ENCODE results near the gene MSRB2.

The MSRB2 gene

DNA sequence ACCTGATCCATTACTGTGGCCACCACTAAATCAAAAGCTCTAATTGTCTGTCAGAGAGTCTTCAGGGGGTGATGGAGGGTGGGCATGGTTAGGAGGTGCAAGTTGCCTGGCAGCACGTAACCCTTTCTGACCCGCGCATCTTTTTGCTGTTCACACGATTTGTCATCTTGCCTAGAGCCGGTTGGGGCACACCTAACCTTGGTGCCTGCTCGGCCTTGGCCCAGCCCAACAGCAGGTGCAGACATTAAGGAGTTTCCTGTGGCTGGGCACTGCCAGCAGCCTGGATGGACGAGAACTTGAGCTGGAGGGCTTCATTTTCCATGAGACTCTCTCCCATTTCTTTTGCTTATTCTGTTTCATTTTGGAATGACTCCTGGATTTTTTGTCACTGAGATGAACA lies 55.7 kb downstream of the MSRB2 start:
- intact Hi-C loops (cut with DNase I) = no loop called here
- no peak for DNase-seq

GRCh38 chr10:23155169-23155568 lies 59.8 kb downstream of the MSRB2 start:
- intact Hi-C loops (cut with DNase I) = loop anchor here (5.0 kb wide), 1 partner anchor 137 kb away; no protein-coding TSS in a partner anchor
- DNase-seq = peak in 2 of 42 donors; percentile 9 to 24

GRCh38 chr10:23156447-23157150 lies 61.2 kb downstream of the MSRB2 start:
- intact Hi-C loops (cut with DNase I) = loop anchor here (5.0 kb wide), 1 partner anchor 136 kb away; no protein-coding TSS in a partner anchor
- DNase-seq = no peak

DNA sequence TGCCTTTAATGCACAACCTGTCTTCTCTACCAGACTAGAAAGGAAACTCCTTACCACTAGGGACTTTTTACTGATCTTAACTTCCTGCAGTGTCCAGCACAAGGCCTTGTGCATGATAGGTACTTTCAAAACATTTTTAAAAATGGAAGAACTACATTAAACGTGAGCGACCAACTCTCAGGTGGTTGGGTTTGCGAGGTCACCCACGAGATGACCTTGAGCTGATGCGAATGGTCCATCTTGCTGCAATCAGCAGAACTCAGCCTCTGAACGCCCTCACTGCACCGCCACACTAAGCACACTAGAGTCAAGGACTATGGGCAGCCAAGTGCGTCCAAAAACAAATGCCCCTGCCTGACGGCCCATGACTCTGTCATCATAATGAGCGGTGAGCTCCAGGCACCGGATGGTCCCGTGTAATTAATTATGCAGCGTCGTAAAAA lies 61.9 kb downstream of the MSRB2 start:
- intact Hi-C loops (cut with DNase I) = loop anchor here (5.0 kb wide), 1 partner anchor 135 kb away; no protein-coding TSS in a partner anchor
- no peak for DNase-seq

GRCh38 chr10:23157691-23158369 lies 62.5 kb downstream of the MSRB2 start:
- intact Hi-C loops (cut with DNase I) = loop anchor here (5.0 kb wide), 1 partner anchor 134 kb away; no protein-coding TSS in a partner anchor
- peak in 10 of 42 donors; percentile 10 to 51 (median 33) for DNase-seq

- DNase-seq = peak in 41 of 42 donors; percentile 9 to 87 (median 65)
- intact Hi-C loops (cut with DNase I) = loop anchor here (5.0 kb wide), 1 partner anchor 134 kb away; no protein-coding TSS in a partner anchor
Observed at GRCh38 chr10:23158370-23158769, 63.0 kb downstream of the MSRB2 start.

DNA sequence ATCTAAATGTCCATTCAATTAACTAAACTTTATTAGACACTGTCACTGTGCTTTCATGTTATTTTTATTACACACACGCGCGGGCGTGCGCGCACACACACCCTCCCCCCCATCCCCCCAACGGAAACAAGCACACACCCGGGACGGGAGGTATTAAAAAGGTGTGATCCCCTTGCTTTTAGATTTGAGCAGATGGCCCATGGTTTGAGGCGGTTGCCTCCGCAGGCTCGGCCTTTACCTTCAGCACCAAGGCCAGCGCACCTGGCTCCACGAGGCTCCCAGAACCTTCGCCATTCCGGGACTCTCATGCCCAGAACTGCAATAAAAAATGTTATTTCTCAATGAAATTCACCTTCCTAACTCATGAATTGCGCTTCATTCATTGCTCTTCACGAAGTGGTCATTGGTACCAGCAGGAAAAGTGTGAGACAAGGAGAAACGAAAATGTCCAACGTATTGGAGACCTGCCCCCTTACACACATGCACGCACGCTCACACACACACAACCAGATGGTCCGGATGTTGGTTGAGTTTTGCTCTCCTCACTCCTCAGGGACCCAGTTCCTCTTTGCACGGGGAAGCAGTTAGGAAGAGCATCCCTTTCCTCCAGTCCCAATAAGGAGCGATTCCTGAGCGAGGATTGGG lies 76.0 kb downstream of the MSRB2 start:
- intact Hi-C loops (cut with DNase I) = no loop called here
- DNase-seq = no peak

Data from head of caudate nucleus (tissue), 42 donors.